GM12891 (cell line): ENCODE measurements around the gene ZBTB21.

ENCODE experiments used
- PAX5 ChIP-seq: IDR thresholded peaks from 2 replicates; pipeline ENCODE4 v1.6.1; 2011; ENCODE audit warnings: low read length, moderate library complexity, mild to moderate bottlenecking; ENCODE audit not compliant: insufficient read depth, severe bottlenecking
- POLR2A ChIP-seq: IDR thresholded peaks from 2 replicates; pipeline ENCODE4 v1.6.1; 2011; ENCODE audit warnings: low read depth, low read length, control low read depth
- POLR2AphosphoS5 ChIP-seq: IDR thresholded peaks from 2 replicates; pipeline ENCODE4 v1.6.1; 2011; ENCODE audit warnings: low read depth, low read length, control low read depth
- SPI1 ChIP-seq: IDR thresholded peaks from 2 replicates; pipeline ENCODE4 v1.6.1; 2011; ENCODE audit warnings: low read depth, low read length, control low read depth
- TAF1 ChIP-seq: IDR thresholded peaks from 2 replicates; pipeline ENCODE4 v1.6.1; 2011; ENCODE audit warnings: low read depth, low read length, control low read depth

DNA sequence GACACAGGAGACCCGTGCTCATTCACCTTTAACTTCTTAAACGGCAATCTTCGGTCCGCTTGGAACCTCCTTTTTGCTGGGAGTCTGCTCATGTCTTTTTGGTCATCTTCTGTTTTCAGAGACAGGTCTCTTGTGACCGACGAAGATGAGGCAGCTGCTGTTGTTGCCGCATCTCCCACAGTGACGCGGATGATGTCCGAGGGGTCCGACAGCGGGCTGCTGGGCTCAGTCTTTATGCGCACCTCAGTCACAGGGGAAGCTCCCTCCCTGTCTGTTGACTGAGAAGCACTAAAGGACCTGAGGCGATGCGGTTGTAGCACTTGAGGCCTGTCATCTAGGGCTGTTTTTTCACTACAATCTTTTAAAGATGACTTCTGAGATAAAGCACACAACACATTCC, 17.6 kb downstream of the ZBTB21 start:
- no peak for TF ChIP-seq SPI1
- TF ChIP-seq POLR2AphosphoS5: no peak
- TF ChIP-seq PAX5: no peak
- no peak for TF ChIP-seq TAF1
- TF ChIP-seq POLR2A: no peak
